ENCODE results near the gene LRWD1. TPM values are rescaled to one million over a fixed set of nuclear protein-coding genes. Genes with fewer than 3 reads are reported as not detected.

Gene LRWD1
- total and polyA plus RNA-seq, 2 experiments from 2014 or later: 16.0 to 17.8 TPM

DNA sequence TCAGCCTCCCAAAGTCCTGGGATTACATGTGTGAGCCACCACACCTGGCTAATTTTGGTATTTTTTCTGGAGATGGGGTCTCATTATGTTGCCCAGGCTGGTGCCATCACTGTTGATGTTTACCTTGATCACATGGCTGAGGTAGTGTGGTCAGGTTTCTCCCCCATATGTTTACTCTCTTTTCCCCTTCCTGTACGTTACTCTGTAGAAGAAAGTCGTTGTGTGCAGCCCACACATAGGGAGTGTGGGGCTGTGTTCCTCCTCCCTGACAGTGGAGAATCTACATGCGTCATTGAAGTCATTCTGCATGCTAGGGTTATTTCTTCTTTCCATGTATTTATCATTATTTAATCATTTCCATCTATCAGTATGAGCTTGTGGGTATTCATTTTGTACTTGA is 47.7 kb upstream of the LRWD1 start:
- H4K20me1 ChIP-seq (ENCODE audit: insufficient read depth, poor library complexity, severe bottlenecking): no peaks in the 10 kb centered on the region
- H3K4me1 ChIP-seq (ENCODE audit: insufficient read depth): no peaks in the 10 kb centered on the region
- no peaks in the 10 kb centered on the region for H3K9me2 ChIP-seq (replicated peaks; ENCODE audit: insufficient read depth)
- H3K4me3 ChIP-seq: no peak overlapping the region
- H3K79me2 ChIP-seq: peaks cover 2% of the 10 kb centered on the region
- no peak for TF ChIP-seq EZH2 (IDR thresholded peaks at IDR 0.05; ENCODE audit: borderline replicate concordance)
- TF ChIP-seq, protein P1, sequence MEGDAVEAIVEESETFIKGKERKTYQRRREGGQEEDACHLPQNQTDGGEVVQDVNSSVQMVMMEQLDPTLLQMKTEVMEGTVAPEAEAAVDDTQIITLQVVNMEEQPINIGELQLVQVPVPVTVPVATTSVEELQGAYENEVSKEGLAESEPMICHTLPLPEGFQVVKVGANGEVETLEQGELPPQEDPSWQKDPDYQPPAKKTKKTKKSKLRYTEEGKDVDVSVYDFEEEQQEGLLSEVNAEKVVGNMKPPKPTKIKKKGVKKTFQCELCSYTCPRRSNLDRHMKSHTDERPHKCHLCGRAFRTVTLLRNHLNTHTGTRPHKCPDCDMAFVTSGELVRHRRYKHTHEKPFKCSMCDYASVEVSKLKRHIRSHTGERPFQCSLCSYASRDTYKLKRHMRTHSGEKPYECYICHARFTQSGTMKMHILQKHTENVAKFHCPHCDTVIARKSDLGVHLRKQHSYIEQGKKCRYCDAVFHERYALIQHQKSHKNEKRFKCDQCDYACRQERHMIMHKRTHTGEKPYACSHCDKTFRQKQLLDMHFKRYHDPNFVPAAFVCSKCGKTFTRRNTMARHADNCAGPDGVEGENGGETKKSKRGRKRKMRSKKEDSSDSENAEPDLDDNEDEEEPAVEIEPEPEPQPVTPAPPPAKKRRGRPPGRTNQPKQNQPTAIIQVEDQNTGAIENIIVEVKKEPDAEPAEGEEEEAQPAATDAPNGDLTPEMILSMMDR (IDR thresholded peaks at IDR 0.05; ENCODE audit: poor library complexity): no peak
- no peak for TF ChIP-seq EZH2phosphoT487 (IDR thresholded peaks at IDR 0.05; ENCODE audit: low read depth, severe bottlenecking, unreplicated experiment)
- H3K9me3 ChIP-seq (ENCODE audit: low read depth): no peaks in the 10 kb centered on the region
- DNase-seq (ENCODE audit: low spot score): no peak
- H2AFZ ChIP-seq: no peak overlapping the region
- H3K27ac ChIP-seq: no peak overlapping the region
- H3K27me3 ChIP-seq: no peaks in the 10 kb centered on the region
- WGBS (ENCODE audit: low lambda C conversion rate, missing lambda C conversion rate): 90% methylated on average over 3 of the region's 3 CpGs
- H3K4me2 ChIP-seq: no peak overlapping the region
- no peaks in the 10 kb centered on the region for H3K36me3 ChIP-seq (replicated peaks; ENCODE audit: insufficient read depth, low read depth)

DNA sequence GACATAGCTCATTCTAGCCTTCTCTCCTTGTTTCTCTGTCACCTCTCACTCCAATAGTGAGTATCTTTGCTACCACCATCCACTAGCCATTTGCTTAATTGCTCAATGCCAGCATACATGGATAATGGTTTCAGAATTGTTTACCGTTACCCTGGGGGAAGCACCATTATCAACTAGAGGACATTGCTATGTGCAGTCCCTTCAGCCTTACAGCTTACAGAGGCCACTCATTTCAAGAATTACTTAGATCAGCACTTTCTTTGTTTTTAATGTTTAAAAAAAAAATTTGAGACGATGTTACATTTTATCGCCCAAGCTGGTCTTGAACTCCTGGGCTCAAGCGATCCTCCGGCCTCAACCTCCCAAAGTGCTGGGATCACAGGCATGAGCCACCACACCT is 46.2 kb upstream of the LRWD1 start:
- no peak overlapping the region for H3K4me2 ChIP-seq
- H3K4me1 ChIP-seq (ENCODE audit: insufficient read depth): no peaks in the 10 kb centered on the region
- 97% methylated on average over 5 of the region's 5 CpGs for WGBS (ENCODE audit: low lambda C conversion rate, missing lambda C conversion rate)
- no peaks in the 10 kb centered on the region for H3K79me2 ChIP-seq
- H3K27ac ChIP-seq: no peak overlapping the region
- no peak overlapping the region for H3K4me3 ChIP-seq
- H2AFZ ChIP-seq: no peak overlapping the region
- H3K36me3 ChIP-seq (replicated peaks; ENCODE audit: insufficient read depth, low read depth): no peaks in the 10 kb centered on the region
- H3K27me3 ChIP-seq: no peaks in the 10 kb centered on the region
- H4K20me1 ChIP-seq (ENCODE audit: insufficient read depth, poor library complexity, severe bottlenecking): no peaks in the 10 kb centered on the region
- DNase-seq (ENCODE audit: low spot score): no peak
- H3K9me3 ChIP-seq (ENCODE audit: low read depth): no peaks in the 10 kb centered on the region
- H3K9me2 ChIP-seq (replicated peaks; ENCODE audit: insufficient read depth): no peaks in the 10 kb centered on the region
- TF ChIP-seq EZH2 (IDR thresholded peaks at IDR 0.05; ENCODE audit: borderline replicate concordance) (no peak), EZH2phosphoT487 (IDR thresholded peaks at IDR 0.05; ENCODE audit: low read depth, severe bottlenecking, unreplicated experiment) (no peak)
- TF ChIP-seq, protein P1 (IDR thresholded peaks at IDR 0.05; ENCODE audit: poor library complexity): no peak

DNA sequence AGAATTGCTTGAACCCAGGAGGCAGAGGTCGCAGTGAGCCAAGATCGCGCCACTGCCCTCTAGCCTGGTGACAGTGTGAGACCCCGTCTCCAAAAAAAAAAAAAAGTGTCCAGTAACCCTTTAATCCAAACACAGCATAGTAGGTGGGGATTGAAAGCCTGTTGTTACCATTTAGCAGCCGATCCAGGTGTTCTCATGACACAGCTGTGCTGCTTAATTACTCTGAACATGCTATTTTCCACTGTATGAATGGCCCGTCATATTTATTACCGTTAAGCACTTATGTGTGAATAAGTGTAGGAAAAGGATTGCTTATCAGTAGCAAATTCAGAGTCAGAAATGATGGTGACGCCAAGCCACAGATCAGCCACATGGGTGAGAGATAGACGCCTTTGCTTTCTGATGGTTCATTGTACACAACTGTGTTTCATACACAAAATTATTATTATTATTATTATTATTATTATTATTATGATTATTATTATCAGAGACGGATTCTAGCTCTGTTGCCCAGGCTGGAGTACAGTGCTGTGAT is 43.0 kb upstream of the LRWD1 start:
- Histone ChIP-seq H3K36me3 (replicated peaks; ENCODE audit: insufficient read depth, low read depth) (no peaks in the 10 kb centered on the region), H3K4me1 (ENCODE audit: insufficient read depth) (no peaks in the 10 kb centered on the region), H3K79me2 (no peaks in the 10 kb centered on the region), H4K20me1 (ENCODE audit: insufficient read depth, poor library complexity, severe bottlenecking) (no peaks in the 10 kb centered on the region), H3K4me3 (no peak overlapping the region), H3K9me2 (replicated peaks; ENCODE audit: insufficient read depth) (no peaks in the 10 kb centered on the region), H3K27me3 (no peaks in the 10 kb centered on the region), H2AFZ (no peak overlapping the region), H3K9me3 (ENCODE audit: low read depth) (no peaks in the 10 kb centered on the region), H3K4me2 (no peak overlapping the region), H3K27ac (no peak overlapping the region)
- no peak for DNase-seq (ENCODE audit: low spot score)
- 98% methylated on average over 10 of the region's 10 CpGs for WGBS (ENCODE audit: low lambda C conversion rate, missing lambda C conversion rate)
- TF ChIP-seq EZH2 (IDR thresholded peaks at IDR 0.05; ENCODE audit: borderline replicate concordance) (no peak), EZH2phosphoT487 (IDR thresholded peaks at IDR 0.05; ENCODE audit: low read depth, severe bottlenecking, unreplicated experiment) (no peak)
- TF ChIP-seq, protein P1 (IDR thresholded peaks at IDR 0.05; ENCODE audit: poor library complexity): no peak
